Endothelial cell of hepatic sinusoid (primary cell): ENCODE data around the gene FPR1.
"Not testable (repeated sequence)": the region's sequence is repeated elsewhere in the genome, so short reads cannot be mapped to it uniquely, and the experiment has no call there.

Source experiments
- in situ Hi-C: cut with HindIII; loops from 2 replicates; pipeline ENCODE4 v1.10.0; 2017; ENCODE audit warnings: low sequenced_read_pairs

The FPR1 gene

GRCh38 chr19:51780270-51780669 is 28.6 kb upstream of the FPR1 start:
- in situ Hi-C loops, result no loop called here

DNA sequence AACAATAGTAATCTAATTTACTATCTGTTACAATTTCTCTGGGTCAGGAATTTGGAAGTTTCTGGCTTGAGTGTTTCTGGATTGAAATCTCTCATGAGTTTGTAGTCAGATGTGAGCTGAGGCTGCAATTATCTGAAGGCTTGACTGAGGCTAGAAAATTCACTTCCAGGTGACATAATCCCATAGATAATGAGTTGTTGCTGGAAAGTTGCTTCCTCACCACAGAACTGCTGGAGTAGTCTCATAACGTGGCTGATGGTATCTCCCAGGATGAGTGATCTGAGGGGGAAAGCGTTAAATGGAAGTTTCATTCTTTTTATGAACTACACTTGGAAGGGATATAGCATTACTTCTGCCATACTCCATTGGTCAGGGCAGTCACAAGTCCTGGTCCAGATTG is 28.0 kb upstream of the FPR1 start:
- in situ Hi-C loops, result no loop called here

DNA sequence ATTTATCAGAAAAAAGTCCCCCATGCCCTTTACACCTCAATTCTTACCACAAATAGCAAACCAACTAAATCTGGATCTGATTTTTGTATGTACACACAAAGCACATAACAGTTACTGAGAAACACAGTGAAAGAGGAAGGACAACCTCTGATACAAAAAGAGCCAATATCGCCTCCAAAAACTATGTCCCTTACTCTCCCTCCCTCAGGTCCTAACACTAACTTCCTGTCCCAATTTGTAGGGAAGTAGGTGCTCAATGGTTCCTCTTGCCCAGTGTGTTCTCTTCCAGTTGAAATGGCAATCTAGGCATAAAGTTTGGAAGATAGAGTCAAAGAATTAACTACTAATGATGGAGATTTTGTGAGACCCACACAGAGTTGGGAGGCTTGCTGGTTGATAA is 27.5 kb upstream of the FPR1 start:
- in situ Hi-C loops, result no loop called here

- in situ Hi-C loops, result no loop called here
Observed at GRCh38 chr19:51777570-51778462, 26.1 kb upstream of the FPR1 start.

GRCh38 chr19:51776561-51776960 is 24.9 kb upstream of the FPR1 start:
- in situ Hi-C loops, result not testable (repeated sequence)

GRCh38 chr19:51772977-51773376 is 21.3 kb upstream of the FPR1 start:
- in situ Hi-C loops, result no loop called here

- in situ Hi-C loops, result no loop called here
Observed at GRCh38 chr19:51771376-51772130, 19.9 kb upstream of the FPR1 start.

GRCh38 chr19:51766461-51766860 is 14.8 kb upstream of the FPR1 start:
- in situ Hi-C loops, result no loop called here

DNA sequence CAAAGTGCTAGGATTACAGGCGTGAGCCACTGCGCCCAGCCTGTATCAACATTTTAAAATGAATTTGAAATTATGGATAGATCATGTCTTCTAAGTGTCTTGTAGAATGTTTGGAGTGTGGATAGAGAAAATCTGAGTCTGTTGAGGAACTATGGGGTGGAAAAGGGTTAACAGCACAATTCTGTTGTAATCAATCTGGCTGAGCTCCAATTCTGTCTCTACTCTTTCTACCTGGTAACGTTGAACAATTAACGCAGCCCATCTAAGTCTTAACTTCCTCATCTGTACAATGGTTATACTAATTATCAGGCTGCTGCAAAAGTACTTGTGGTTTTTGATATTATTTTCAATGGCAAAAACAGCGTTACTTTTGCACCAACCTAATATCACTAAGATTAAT is 13.4 kb upstream of the FPR1 start:
- in situ Hi-C loops, result no loop called here

- in situ Hi-C loops, result no loop called here
Observed at GRCh38 chr19:51761696-51762095, 10.0 kb upstream of the FPR1 start.

DNA sequence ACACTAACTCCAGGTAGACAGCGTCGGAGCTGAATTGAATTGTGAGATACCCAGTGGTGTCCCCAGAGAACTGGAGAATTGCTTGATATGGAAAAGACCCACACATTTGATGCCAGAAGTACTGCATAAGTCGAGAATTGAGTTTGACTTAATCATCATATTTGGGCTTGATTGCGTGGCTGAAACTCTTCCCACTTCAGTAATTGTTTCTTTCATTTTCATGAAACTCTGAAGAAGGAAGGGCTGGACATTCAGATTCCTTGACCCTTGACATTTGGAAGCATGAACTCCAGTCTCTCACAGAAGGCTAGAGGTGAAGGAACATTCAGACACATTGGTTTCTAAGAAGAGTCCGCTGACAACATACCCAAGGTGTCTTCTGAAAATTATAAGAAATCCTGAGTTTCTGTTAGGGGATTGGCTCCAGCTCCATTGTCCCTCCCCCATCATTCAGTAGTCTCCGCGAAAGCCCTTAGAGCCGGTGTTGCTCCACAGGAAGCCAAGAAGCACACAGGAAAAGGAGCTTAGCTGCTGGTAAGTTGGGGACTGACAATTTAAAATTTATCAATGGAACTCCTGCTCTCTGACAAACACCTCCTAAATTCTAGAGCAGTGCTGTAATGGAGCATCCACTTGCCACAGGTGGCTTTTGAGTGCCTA is 9.1 kb upstream of the FPR1 start, which contains the start of gene FPR2:
Gene FPR2 (plus strand): TSS at position 484 of the 660 bp plus-strand sequence. CDS start 7,479 bp downstream, outside the sequence.
- in situ Hi-C loops, result no loop called here

DNA sequence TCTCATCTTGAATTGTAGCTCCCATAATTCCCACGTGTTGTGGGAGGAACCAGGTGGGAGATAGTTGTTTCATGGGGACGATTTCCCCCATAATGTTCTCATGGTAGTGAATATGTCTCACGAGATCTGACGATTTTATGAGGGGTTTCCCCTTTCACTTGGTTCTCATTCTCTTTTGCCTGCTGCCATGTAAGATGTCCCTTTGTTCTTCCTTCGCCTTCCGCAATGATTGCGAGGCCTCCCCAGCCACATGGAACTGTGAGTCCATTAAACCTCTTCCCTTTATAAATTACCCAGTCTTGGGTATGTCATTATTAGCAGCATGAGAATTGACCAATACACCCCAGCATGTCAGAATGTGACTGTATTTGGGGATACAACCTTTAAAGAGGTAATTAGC is 3.9 kb upstream of the FPR1 start:
- in situ Hi-C loops, result no loop called here

DNA sequence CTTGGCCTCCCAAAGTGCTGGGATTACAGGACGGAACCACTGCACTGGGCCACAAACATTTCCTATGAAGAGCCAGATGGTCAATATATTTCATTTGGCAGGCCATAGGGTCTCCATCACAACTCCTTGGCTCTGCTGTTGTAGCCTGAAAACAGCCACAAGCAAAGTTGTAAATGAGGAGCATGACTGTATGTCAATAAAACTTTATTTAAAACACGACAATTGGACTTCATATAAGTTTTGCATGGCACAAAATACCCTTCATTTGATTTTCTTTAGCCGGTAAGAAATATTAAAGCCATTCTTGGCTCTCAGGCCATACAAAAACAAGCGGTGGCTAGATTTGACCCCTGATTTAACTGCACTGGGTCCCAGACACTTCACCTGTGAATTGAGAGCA is 3.1 kb upstream of the FPR1 start:
- in situ Hi-C loops, result loop anchor here (5.0 kb wide), 1 partner anchor 57 kb away; no protein-coding TSS in a partner anchor

DNA sequence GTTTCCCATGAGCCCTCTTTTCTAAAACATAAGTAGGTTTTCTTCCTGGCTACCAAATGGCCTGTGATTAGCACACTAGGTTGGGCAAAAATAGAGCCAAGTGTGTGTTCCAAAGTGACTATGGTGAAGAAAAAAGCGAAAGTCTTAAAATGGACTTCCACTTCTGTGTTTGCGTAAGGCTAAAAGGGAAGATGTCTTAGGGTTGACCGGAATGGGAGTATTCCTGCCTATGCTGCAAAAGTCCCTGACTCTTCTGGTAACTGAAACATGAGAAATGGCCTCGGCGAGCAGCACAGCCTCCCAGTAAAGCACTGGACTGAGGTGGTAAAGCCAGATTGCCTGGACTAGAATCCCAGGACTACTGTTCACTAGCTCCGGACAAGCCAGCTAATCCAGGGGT is 2.4 kb upstream of the FPR1 start:
- in situ Hi-C loops, result loop anchor here (5.0 kb wide), 1 partner anchor 57 kb away; no protein-coding TSS in a partner anchor

DNA sequence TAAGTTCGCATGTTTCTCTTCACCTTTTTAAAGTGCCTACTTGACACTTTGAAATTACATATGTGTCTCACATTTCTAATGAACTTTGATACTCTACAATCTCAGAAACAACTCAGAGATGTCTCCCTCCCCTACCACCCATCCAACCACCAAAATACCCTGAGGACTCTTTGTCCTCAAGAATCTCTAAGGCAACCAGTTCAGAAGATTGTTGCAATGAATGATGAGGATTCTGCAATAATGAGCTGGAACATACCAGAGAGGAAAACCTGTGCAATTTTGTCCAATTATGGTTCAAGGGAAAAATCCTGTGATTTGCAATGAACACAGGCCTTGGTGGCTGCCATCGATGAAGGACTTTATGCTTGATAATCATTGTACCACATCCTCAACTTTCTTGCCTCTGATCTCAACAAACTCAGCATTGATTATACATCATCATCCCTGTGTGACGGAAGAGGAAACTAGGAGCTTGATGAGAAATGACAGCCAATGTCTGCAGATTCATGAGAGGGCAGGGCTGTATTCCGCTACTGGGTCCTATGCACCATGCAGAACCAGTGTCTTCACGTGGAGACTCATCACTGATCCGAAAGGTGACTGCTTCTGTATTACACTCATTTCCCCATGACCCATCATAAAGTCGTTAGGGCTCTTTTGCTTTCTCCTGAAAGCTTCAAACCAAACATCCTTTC is 1.1 kb downstream of the FPR1 start:
- in situ Hi-C loops, result loop anchor here (5.0 kb wide), 1 partner anchor 53 kb away; no protein-coding TSS in a partner anchor

- in situ Hi-C loops, result loop anchor here (5.0 kb wide), 1 partner anchor 53 kb away; no protein-coding TSS in a partner anchor
Observed at GRCh38 chr19:51749979-51750378, 1.7 kb downstream of the FPR1 start.

DNA sequence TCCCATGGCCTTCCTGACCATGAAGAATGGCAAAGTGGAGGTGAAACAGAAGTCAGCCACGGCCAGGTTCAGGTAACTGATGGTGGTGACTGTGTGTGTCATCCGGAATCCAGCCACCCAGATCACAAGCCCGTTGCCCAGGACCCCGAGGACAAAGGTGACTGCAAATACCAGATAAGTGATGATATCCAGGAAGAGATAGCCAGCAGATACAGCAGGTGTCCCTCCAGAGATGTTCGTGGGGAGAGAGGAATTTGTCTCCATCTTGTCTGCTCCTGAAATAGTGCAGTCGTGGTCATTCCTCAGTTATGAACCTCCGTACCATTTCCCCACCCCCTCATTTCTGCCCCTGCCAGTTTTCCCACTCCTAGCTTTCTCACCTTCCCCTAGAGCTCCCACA is 4.9 kb downstream of the FPR1 start:
- in situ Hi-C loops, result no loop called here

DNA sequence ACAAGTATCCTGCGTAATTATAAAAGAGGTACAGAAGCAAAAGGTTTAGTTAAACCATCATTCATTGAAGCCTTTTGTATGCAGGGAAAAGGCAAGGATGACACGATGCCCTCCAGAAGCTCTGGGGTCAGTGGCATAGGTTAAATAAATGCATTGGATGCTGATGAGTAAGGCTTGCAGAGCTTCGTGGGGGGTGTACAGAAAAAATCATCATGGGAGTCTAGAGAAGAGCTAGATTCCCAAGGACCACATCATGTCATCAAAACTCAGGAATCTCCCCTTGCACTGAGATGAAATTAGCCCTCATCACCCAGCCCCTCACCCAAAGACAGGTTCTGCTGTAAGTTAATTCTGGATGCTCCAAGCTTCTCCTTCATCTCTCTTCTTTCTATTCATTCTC is 8.3 kb downstream of the FPR1 start:
- in situ Hi-C loops, result no loop called here

DNA sequence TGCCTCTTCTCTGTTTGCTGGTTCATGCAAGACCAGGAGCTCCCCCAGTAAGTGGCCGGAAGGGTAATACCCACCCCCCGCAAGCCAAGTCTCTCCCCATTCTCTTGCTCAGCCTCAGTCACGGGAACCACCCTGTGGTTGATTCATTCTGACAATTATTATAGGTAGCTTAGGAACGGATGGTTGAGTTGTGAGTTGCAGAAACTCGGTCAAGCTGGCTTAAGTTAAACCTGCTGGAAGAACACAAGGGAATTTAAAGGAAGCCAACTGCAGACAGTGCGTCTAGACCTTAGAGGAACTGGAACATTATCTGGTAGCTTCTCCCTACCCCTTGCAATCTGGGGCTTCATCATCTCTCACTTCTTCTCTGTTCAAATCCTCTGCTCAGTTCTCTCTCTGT is 8.9 kb downstream of the FPR1 start:
- in situ Hi-C loops, result no loop called here

DNA sequence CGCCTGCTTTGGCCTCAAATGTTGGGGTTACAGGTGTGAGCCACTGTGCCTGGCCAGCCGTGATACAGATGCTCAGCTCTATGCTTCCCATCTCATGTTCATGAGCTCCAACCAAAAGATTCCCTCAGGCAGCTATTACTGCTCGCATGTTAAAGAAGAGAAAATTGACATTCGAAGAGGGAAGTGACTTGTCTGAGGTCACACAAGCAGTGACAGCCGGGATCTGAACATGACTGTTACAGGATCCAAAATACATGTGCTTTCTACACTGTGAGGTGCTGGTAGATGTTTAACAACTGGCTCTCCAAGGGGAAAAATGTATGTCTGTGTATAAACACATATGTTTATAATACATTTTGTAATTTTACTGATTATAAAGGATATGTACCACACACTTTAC is 11.3 kb downstream of the FPR1 start:
- in situ Hi-C loops, result no loop called here
